GM19438 (cell line): ENCODE data around the gene TMEM185B.
A peak's percentile ranks its signal among the peaks of the same experiment; 100 is the strongest.
"Not testable (repeated sequence)": the region's sequence is repeated elsewhere in the genome, so short reads cannot be mapped to it uniquely, and the experiment has no call there.

Source experiments
- ATAC-seq: cut with Tn5 transposase; IDR thresholded peaks from one replicate; pipeline ENCODE4 v1.9.1; 2021; ENCODE audit warnings: low read depth; ENCODE audit not compliant: unreplicated experiment

The TMEM185B gene

GRCh38 chr2:120209427-120210269 is 13.6 kb downstream of the TMEM185B start:
- ATAC-seq: no peak

- ATAC-seq: no peak
These were observed 14.5 kb downstream of the TMEM185B start for GRCh38 chr2:120208381-120209353.

- ATAC-seq: no peak
These were observed 17.1 kb downstream of the TMEM185B start for GRCh38 chr2:120206022-120206581.

GRCh38 chr2:120204945-120205670 is 18.1 kb downstream of the TMEM185B start:
- no peak for ATAC-seq

GRCh38 chr2:120204417-120204816 is 18.8 kb downstream of the TMEM185B start:
- no peak for ATAC-seq

- ATAC-seq: no peak
These were observed 19.2 kb downstream of the TMEM185B start for GRCh38 chr2:120204022-120204405.

GRCh38 chr2:120203251-120204021 is 19.8 kb downstream of the TMEM185B start:
- ATAC-seq: no peak

GRCh38 chr2:120199817-120200459 is 23.3 kb downstream of the TMEM185B start:
- ATAC-seq: not testable (repeated sequence)

- ATAC-seq: no peak
These were observed 27.6 kb downstream of the TMEM185B start for GRCh38 chr2:120195553-120195952.

- no peak for ATAC-seq
These were observed 30.9 kb downstream of the TMEM185B start for GRCh38 chr2:120192280-120192679.

GRCh38 chr2:120189189-120189588 is 34.0 kb downstream of the TMEM185B start:
- ATAC-seq: no peak

GRCh38 chr2:120182019-120182560 is 41.1 kb downstream of the TMEM185B start:
- ATAC-seq: no peak

GRCh38 chr2:120180066-120180465 is 43.1 kb downstream of the TMEM185B start:
- ATAC-seq: no peak

GRCh38 chr2:120179396-120179795 is 43.8 kb downstream of the TMEM185B start:
- ATAC-seq: no peak

GRCh38 chr2:120177973-120178372 is 45.2 kb downstream of the TMEM185B start:
- no peak for ATAC-seq

- peak; percentile 95 for ATAC-seq
These were observed 46.1 kb downstream of the TMEM185B start for GRCh38 chr2:120177001-120177621.

- ATAC-seq: no peak
These were observed 46.7 kb downstream of the TMEM185B start for GRCh38 chr2:120176526-120176925.

GRCh38 chr2:120174963-120175581 is 48.1 kb downstream of the TMEM185B start:
- ATAC-seq: no peak
